ENCODE data around the gene NR6A1.

DNA sequence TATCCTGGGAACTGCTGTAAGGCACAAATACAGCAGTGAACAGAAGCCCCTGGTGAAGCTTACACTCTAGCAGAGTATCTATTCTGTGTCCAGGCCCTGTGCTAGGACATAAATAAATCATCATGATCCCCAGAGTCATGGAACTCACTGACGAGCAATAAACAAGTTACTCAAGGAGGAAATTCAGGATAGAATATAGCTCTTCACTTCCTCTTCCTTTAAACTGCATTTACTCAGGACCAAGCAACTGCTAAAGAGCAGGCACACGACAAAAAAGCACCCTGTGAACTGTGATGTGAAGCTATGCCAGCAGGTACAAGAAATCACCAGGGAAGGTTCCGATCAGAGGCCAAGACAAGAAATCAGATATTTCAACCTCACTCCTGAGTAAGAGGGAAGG lies 216.1 kb downstream of the NR6A1 start:
- TF ChIP-seq, protein P1, sequence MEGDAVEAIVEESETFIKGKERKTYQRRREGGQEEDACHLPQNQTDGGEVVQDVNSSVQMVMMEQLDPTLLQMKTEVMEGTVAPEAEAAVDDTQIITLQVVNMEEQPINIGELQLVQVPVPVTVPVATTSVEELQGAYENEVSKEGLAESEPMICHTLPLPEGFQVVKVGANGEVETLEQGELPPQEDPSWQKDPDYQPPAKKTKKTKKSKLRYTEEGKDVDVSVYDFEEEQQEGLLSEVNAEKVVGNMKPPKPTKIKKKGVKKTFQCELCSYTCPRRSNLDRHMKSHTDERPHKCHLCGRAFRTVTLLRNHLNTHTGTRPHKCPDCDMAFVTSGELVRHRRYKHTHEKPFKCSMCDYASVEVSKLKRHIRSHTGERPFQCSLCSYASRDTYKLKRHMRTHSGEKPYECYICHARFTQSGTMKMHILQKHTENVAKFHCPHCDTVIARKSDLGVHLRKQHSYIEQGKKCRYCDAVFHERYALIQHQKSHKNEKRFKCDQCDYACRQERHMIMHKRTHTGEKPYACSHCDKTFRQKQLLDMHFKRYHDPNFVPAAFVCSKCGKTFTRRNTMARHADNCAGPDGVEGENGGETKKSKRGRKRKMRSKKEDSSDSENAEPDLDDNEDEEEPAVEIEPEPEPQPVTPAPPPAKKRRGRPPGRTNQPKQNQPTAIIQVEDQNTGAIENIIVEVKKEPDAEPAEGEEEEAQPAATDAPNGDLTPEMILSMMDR (IDR thresholded peaks at IDR 0.05; ENCODE audit: poor library complexity, severe bottlenecking): no peak
- TF ChIP-seq POLR2AphosphoS5 (IDR thresholded peaks at IDR 0.05) (no peak), RAD21 (conservative IDR thresholded peaks at IDR 0.05) (no peak)
